Transverse colon (tissue), 3 donors: ENCODE measurements around the gene SEC16A.

Experiments
- CTCF ChIP-seq, 5 experiments: fragments of 200-600 bp in 3 of 5; fragments of 450-650 bp in 2 of 5; sonication (generic) in 3 of 5; IDR thresholded peaks; 1 replicate in 2 of 5; 2 replicates in 3 of 5; pipeline ENCODE4 v1.5.1; 2016 to 2017; ENCODE audit warnings: antibody characterized with exemption in 5 of 5, inconsistent platforms in 3 of 5, mild to moderate bottlenecking in 2 of 5, moderate library complexity in 1 of 5
- EP300 ChIP-seq: sonication (generic); formaldehyde crosslinking; IDR thresholded peaks from one replicate; pipeline ENCODE4 v1.6.1; 2017; ENCODE audit warnings: antibody characterized with exemption, low read depth
- POLR2A ChIP-seq: fragments of 450-650 bp; IDR thresholded peaks from one replicate; pipeline ENCODE4 v1.6.1; 2016; ENCODE audit warnings: antibody characterized with exemption, mild to moderate bottlenecking, moderate library complexity

- TF ChIP-seq CTCF (IDR thresholded peaks at IDR 0.05), result no peak
- no peak for TF ChIP-seq EP300
- TF ChIP-seq POLR2A, result no peak
Measured at GRCh38 chr9:136511144-136511669, 28.4 kb upstream of the SEC16A start.
